Lung (tissue), 12 donors: ENCODE data around the gene NEURL1B. TPM values are rescaled to one million over a fixed set of nuclear protein-coding genes. Genes with fewer than 3 reads are reported as not detected.

Experiments used
- ATAC-seq: fragments of 200-7000 bp; cut with Tn5 transposase; one replicate; pipeline ENCODE4 v1.9.1; 2020; ENCODE audit warnings: moderate number of reproducible peaks; ENCODE audit not compliant: insufficient read depth, low FRiP score
- DNase-seq, 3 donors: peaks; one replicate each; pipeline ENCODE4 v3.0.0-alpha.2; 2013 to 2017
- H3K27ac ChIP-seq, 2 donors: one replicate each; pipeline ENCODE4 v1.5.1; 2013; ENCODE audit warnings: mild to moderate bottlenecking in 2 of 2, moderate library complexity in 2 of 2, control low read depth in 1 of 2, inconsistent platforms in 1 of 2, low read depth in 1 of 2, low read length in 1 of 2
- H3K27me3 ChIP-seq, 3 donors: one replicate each; pipeline ENCODE4 v1.5.1; 2013; ENCODE audit warnings: low read length in 2 of 3; ENCODE audit not compliant: control insufficient read depth in 3 of 3, insufficient read depth in 3 of 3
- H3K36me3 ChIP-seq, 4 donors: one replicate each; pipeline ENCODE4 v1.5.1; 2013; ENCODE audit warnings: low read length in 4 of 4, mild to moderate bottlenecking in 1 of 4, moderate library complexity in 1 of 4; ENCODE audit not compliant: control insufficient read depth in 4 of 4, insufficient read depth in 4 of 4
- H3K4me1 ChIP-seq, 5 donors: one replicate each; pipeline ENCODE4 v1.5.1; 2013; ENCODE audit warnings: low read length in 5 of 5, mild to moderate bottlenecking in 2 of 5, moderate library complexity in 1 of 5; ENCODE audit not compliant: control insufficient read depth in 5 of 5, insufficient read depth in 5 of 5
- H3K4me3 ChIP-seq: one replicate; pipeline ENCODE4 v1.5.1; 2013; ENCODE audit warnings: mild to moderate bottlenecking, control low read depth, moderate library complexity
- H3K9ac ChIP-seq, 2 donors: one replicate each; pipeline ENCODE4 v1.5.1; 2013; ENCODE audit warnings: low read length in 2 of 2, control low read depth in 1 of 2; ENCODE audit not compliant: insufficient read depth in 1 of 2
- H3K9me3 ChIP-seq, 4 donors: one replicate each; pipeline ENCODE4 v1.5.1; 2013; ENCODE audit warnings: low read length in 3 of 4, mild to moderate bottlenecking in 1 of 4, moderate library complexity in 1 of 4; ENCODE audit not compliant: control insufficient read depth in 4 of 4, insufficient read depth in 3 of 4
- WGBS, 2 donors: extraction: QIAGEN DNeasy Blood & Tissue Kit; methylation state at CpG; one replicate each; pipeline ENCODE4 v1.1.7; 2013; 5-methylcytosine and 5-hydroxymethylcytosine counted together
- polyA plus RNA-seq, 2 donors: library from polyadenylated mRNA; stranded (reverse); fragments of 200-250 nt; gene quantifications; one replicate each; pipeline ENCODE4 v1.2.1, GENCODE V29; 2013
- total RNA-seq, 2 donors: library from RNA; depleted of rRNA in 1 of 2; stranded (reverse); fragments of >200 nt in 1 of 2; gene quantifications; one replicate each; pipeline ENCODE4 v1.2.1, GENCODE V29; 2014 to 2021
- TF ChIP-seq, protein P1 (sequence below): IDR thresholded peaks from 2 replicates; pipeline ENCODE4 v1.5.1; 2012; ENCODE audit warnings: mild to moderate bottlenecking; ENCODE audit errors: control extremely low read depth, extremely low read depth
- donor health status: control.
- donor health status: control.
- donor health status: Bipolar disorder and iron deficiency.
- donor health status: healthy.
- donor health status: DM: yes; HTN: yes; CAD: no.

Gene NEURL1B
- total and polyA plus RNA-seq, 4 donors = 5.1 to 26.4 (median 11.8) TPM

DNA sequence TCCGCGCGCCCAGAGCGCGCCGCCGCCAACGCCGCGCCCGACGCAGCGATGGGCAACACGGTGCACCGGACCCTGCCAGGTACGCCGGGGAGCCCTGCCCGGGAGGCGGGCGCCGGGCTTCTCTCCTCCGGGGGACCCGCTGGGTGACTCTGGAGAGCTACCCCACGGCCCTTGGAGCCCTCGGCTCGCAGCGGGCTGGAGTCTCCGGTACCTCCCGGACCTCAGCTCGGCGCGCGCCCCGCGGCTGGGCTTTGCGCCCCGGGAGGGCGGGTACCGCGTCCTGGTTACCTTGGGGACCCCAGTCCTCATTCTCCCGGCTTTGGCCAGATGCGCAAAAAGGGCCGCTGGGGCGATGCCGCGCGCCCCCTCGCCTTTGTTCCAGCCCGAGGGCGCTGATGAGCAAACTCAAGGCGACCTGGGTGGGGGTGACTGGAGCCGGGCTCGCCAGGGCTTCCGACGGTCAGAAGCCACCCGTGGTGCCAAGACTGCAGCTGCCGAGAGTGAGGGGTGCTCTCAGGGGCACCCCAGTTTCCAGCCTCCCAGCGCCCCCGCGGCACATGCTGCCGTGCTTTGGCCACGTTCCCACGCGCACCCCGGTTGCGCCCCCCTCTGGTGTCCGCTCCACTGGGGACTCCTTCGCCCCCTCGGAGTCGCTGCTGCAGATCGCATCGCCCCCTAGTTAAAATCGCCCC, 442 bp downstream of the NEURL1B start:
- Histone ChIP-seq H3K27ac (peak overlapping the region; percentile 79 to 90), H3K27me3 (no peaks in the 10 kb centered on the region), H3K9me3 (no peaks in the 10 kb centered on the region), H3K9ac (peak overlapping the region in 1 of 2 donors; percentile 37), H3K4me3 (peak overlapping the region; percentile 68), H3K4me1 (peaks cover 0 to 26% (median 5%) of the 10 kb centered on the region in 5 donors), H3K36me3 (peaks cover 0 to 4% (median 0%) of the 10 kb centered on the region in 4 donors)
- DNase-seq (peak; percentile 57 to 64 (median 61)), ATAC-seq (no peak)
- TF ChIP-seq, protein P1, sequence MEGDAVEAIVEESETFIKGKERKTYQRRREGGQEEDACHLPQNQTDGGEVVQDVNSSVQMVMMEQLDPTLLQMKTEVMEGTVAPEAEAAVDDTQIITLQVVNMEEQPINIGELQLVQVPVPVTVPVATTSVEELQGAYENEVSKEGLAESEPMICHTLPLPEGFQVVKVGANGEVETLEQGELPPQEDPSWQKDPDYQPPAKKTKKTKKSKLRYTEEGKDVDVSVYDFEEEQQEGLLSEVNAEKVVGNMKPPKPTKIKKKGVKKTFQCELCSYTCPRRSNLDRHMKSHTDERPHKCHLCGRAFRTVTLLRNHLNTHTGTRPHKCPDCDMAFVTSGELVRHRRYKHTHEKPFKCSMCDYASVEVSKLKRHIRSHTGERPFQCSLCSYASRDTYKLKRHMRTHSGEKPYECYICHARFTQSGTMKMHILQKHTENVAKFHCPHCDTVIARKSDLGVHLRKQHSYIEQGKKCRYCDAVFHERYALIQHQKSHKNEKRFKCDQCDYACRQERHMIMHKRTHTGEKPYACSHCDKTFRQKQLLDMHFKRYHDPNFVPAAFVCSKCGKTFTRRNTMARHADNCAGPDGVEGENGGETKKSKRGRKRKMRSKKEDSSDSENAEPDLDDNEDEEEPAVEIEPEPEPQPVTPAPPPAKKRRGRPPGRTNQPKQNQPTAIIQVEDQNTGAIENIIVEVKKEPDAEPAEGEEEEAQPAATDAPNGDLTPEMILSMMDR = no peak
- 1 to 2% methylated on average over 63 to 73 of the region's 73 CpGs for WGBS, 2 donors

GRCh38 chr5:172642051-172642409, 967 bp downstream of the NEURL1B start:
- Histone ChIP-seq H3K4me1 (peaks cover 0 to 29% (median 6%) of the 10 kb centered on the region in 5 donors), H3K4me3 (peak overlapping the region; percentile 68), H3K36me3 (peaks cover 0 to 4% (median 0%) of the 10 kb centered on the region in 4 donors), H3K27ac (peak overlapping the region; percentile 79 to 90), H3K9ac (no peak overlapping the region), H3K9me3 (no peaks in the 10 kb centered on the region), H3K27me3 (no peaks in the 10 kb centered on the region)
- DNase-seq (peak in 1 of 3 donors; percentile 41), ATAC-seq (no peak)
- TF ChIP-seq, protein P1 = no peak
- 31 to 38% methylated on average over 14 of the region's 14 CpGs for WGBS, 2 donors

DNA sequence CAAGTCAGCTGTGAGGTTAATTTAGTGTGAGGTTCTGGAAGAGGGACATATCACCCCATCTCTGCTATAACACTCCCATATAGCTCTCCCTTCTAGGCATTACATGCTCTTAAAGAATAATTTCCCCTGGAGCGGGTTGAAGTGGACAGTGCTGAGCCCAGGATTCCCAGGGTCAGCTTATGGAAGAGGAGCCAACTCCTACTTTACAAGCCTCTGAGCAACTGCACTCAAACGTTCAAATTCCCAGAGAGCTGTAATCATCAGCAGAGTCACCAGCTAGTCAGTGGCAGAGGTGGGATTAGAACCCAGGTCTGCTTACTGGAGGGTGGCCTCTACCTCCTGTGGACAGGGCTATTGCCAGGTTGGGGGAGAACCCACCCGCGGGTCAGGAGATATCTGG, 1.4 kb downstream of the NEURL1B start:
- Histone ChIP-seq H3K27me3 (no peaks in the 10 kb centered on the region), H3K4me1 (peaks cover 0 to 30% (median 6%) of the 10 kb centered on the region in 5 donors), H3K9me3 (no peaks in the 10 kb centered on the region), H3K4me3 (peak overlapping the region; percentile 68), H3K36me3 (peaks cover 0 to 4% (median 0%) of the 10 kb centered on the region in 4 donors), H3K9ac (no peak overlapping the region), H3K27ac (peak overlapping the region; percentile 35 to 90)
- 35 to 43% methylated on average over 4 of the region's 4 CpGs for WGBS, 2 donors
- DNase-seq (peak in 2 of 3 donors; percentile 41 to 49), ATAC-seq (no peak)
- TF ChIP-seq, protein P1 = no peak
